ENCODE measurements around the gene GDPD4.

The GDPD4 gene

GRCh38 chr11:77201370-77201769 lies 100.1 kb downstream of the GDPD4 start:
- Histone ChIP-seq H3K9me3 (ENCODE audit: control insufficient read depth, insufficient read depth, low read depth, low read length) (no peaks in the 10 kb centered on the region), H3K4me1 (ENCODE audit: control insufficient read depth, insufficient read depth, low read length) (no peaks in the 10 kb centered on the region), H3K4me3 (ENCODE audit: low read depth, low read length) (no peak overlapping the region), H3K36me3 (ENCODE audit: control insufficient read depth in 2 of 2, insufficient read depth in 1 of 2, low read length in 2 of 2) (no peaks in the 10 kb centered on the region), H3K27ac (ENCODE audit: extremely low read depth, low read depth, low read length) (no peak overlapping the region)
- ChIA-PET CTCF (interaction anchor here (1.3 kb wide), 1 partner anchor 9 kb away, joined by 3 read pairs; no protein-coding TSS in a partner anchor), POLR2A (no interaction called here)
- TF ChIP-seq ZNF211 (tag by site-specific recombination; IDR thresholded peaks at IDR 0.05; ENCODE audit: low read depth) (no peak), REPIN1 (tag by site-specific recombination; IDR thresholded peaks at IDR 0.05; ENCODE audit: low read depth) (no peak), SETDB1 (IDR thresholded peaks at IDR 0.05; ENCODE audit: insufficient read length, low read length) (no peak), KLF7 (tag by site-specific recombination; IDR thresholded peaks at IDR 0.05; ENCODE audit: borderline replicate concordance) (no peak), ZNF404 (tag by site-specific recombination; IDR thresholded peaks at IDR 0.05) (no peak), HOXC10 (CRISPR knock-in tag; IDR thresholded peaks at IDR 0.05) (no peak), ZNF140 (tag by site-specific recombination; IDR thresholded peaks at IDR 0.05) (no peak), ZFHX2 (tag by site-specific recombination; conservative IDR thresholded peaks at IDR 0.05) (no peak)
- TF ChIP-seq, protein P1, sequence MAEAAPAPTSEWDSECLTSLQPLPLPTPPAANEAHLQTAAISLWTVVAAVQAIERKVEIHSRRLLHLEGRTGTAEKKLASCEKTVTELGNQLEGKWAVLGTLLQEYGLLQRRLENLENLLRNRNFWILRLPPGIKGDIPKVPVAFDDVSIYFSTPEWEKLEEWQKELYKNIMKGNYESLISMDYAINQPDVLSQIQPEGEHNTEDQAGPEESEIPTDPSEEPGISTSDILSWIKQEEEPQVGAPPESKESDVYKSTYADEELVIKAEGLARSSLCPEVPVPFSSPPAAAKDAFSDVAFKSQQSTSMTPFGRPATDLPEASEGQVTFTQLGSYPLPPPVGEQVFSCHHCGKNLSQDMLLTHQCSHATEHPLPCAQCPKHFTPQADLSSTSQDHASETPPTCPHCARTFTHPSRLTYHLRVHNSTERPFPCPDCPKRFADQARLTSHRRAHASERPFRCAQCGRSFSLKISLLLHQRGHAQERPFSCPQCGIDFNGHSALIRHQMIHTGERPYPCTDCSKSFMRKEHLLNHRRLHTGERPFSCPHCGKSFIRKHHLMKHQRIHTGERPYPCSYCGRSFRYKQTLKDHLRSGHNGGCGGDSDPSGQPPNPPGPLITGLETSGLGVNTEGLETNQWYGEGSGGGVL (tag by site-specific recombination; IDR thresholded peaks at IDR 0.05), result no peak
- TF ChIP-seq, protein P2, sequence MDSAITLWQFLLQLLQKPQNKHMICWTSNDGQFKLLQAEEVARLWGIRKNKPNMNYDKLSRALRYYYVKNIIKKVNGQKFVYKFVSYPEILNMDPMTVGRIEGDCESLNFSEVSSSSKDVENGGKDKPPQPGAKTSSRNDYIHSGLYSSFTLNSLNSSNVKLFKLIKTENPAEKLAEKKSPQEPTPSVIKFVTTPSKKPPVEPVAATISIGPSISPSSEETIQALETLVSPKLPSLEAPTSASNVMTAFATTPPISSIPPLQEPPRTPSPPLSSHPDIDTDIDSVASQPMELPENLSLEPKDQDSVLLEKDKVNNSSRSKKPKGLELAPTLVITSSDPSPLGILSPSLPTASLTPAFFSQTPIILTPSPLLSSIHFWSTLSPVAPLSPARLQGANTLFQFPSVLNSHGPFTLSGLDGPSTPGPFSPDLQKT (IDR thresholded peaks at IDR 0.05; ENCODE audit: borderline replicate concordance, low read depth, low read length), result no peak
- TF ChIP-seq, protein P3, sequence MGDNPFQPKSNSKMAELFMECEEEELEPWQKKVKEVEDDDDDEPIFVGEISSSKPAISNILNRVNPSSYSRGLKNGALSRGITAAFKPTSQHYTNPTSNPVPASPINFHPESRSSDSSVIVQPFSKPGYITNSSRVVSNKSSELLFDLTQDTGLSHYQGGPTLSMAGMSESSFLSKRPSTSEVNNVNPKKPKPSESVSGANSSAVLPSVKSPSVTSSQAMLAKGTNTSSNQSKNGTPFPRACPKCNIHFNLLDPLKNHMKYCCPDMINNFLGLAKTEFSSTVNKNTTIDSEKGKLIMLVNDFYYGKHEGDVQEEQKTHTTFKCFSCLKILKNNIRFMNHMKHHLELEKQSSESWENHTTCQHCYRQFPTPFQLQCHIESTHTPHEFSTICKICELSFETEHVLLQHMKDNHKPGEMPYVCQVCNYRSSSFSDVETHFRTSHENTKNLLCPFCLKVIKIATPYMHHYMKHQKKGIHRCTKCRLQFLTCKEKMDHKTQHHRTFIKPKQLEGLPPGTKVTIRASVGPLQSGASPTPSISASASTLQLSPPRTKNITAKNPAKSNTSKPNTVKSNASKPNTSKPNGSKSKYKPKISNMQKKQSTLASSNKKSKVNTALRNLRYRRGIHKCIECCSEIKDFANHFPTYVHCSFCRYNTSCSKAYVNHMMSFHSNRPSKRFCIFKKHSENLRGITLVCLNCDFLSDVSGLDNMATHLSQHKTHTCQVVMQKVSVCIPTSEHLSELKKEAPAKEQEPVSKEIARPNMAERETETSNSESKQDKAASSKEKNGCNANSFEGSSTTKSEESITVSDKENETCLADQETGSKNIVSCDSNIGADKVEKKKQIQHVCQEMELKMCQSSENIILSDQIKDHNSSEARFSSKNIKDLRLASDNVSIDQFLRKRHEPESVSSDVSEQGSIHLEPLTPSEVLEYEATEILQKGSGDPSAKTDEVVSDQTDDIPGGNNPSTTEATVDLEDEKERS (tag by site-specific recombination; IDR thresholded peaks at IDR 0.05), result no peak
- TF ChIP-seq, protein P4, sequence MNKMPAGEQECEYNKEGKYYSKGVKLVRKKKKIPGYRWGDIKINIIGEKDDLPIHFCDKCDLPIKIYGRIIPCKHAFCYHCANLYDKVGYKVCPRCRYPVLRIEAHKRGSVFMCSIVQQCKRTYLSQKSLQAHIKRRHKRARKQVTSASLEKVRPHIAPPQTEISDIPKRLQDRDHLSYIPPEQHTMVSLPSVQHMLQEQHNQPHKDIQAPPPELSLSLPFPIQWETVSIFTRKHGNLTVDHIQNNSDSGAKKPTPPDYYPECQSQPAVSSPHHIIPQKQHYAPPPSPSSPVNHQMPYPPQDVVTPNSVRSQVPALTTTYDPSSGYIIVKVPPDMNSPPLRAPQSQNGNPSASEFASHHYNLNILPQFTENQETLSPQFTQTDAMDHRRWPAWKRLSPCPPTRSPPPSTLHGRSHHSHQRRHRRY (tag by site-specific recombination; IDR thresholded peaks at IDR 0.05), result no peak

DNA sequence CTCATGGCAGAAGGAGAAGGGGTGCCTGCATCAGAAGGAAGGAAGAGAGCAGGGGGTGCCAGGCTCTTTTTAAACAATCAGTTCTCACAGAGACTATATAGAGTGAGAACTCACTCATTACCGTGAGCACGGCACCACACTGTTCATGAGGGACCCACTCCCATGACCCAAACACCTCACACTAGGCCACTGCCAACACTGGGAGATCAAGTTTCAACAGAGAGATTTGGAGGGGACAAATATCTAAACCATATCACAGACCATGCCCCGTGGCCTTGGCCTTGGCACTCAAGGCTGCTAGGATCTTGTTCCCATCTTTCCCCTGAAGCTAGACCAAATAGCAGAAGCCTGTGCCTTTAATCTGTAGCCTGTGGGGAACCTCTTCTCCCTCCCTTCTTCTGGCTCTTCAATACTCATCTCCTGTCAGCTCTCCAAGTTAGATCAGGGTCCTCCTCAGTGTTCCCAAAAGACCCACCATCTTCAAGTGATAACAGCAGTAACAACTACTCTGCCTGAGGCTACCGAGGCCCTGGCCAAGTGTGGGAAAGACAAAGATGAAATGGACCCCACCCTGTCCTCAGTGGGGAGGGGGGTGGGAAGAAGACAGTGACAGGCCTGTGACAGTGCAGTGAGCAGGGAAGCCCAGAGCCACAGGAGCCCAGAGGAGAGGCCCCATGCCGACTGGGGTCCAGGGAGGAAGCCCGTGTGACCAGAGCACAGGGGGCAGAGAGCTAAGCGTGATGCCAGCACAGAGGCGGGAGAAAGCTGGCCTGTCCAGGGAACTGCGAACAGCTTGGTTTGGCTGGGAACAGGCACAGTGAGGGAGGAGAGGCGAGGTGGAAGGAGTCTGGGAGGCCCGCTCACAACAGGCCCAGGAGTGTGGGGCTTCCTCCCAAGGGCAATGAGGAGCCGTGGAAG lies 100.9 kb downstream of the GDPD4 start:
- no peak overlapping the region for H3K4me3 ChIP-seq (ENCODE audit: low read depth, low read length)
- H3K27ac ChIP-seq (ENCODE audit: extremely low read depth, low read depth, low read length), result no peak overlapping the region
- no peaks in the 10 kb centered on the region for H3K36me3 ChIP-seq (ENCODE audit: control insufficient read depth in 2 of 2, insufficient read depth in 1 of 2, low read length in 2 of 2)
- POLR2A ChIA-PET, result no interaction called here
- no peaks in the 10 kb centered on the region for H3K9me3 ChIP-seq (ENCODE audit: control insufficient read depth, insufficient read depth, low read depth, low read length)
- CTCF ChIA-PET, result interaction anchor here (0.6 to 1.3 kb wide), 5 partner anchors 8 to 379 kb away, joined by 3 to 5 read pairs (median 4); no protein-coding TSS in a partner anchor
- no peaks in the 10 kb centered on the region for H3K4me1 ChIP-seq (ENCODE audit: control insufficient read depth, insufficient read depth, low read length)
- no peak for TF ChIP-seq ZNF140 (tag by site-specific recombination; IDR thresholded peaks at IDR 0.05)
- TF ChIP-seq ZNF19 (tag by site-specific recombination; IDR thresholded peaks at IDR 0.05; ENCODE audit: low read depth), result no peak
- no peak for TF ChIP-seq BCL11A (tag by site-specific recombination; IDR thresholded peaks at IDR 0.05; ENCODE audit: low read depth)
- TF ChIP-seq ZNF2 (tag by site-specific recombination; IDR thresholded peaks at IDR 0.05), result no peak
- TF ChIP-seq ZNF626 (tag by site-specific recombination; IDR thresholded peaks at IDR 0.05), result no peak
- TF ChIP-seq, protein P5, sequence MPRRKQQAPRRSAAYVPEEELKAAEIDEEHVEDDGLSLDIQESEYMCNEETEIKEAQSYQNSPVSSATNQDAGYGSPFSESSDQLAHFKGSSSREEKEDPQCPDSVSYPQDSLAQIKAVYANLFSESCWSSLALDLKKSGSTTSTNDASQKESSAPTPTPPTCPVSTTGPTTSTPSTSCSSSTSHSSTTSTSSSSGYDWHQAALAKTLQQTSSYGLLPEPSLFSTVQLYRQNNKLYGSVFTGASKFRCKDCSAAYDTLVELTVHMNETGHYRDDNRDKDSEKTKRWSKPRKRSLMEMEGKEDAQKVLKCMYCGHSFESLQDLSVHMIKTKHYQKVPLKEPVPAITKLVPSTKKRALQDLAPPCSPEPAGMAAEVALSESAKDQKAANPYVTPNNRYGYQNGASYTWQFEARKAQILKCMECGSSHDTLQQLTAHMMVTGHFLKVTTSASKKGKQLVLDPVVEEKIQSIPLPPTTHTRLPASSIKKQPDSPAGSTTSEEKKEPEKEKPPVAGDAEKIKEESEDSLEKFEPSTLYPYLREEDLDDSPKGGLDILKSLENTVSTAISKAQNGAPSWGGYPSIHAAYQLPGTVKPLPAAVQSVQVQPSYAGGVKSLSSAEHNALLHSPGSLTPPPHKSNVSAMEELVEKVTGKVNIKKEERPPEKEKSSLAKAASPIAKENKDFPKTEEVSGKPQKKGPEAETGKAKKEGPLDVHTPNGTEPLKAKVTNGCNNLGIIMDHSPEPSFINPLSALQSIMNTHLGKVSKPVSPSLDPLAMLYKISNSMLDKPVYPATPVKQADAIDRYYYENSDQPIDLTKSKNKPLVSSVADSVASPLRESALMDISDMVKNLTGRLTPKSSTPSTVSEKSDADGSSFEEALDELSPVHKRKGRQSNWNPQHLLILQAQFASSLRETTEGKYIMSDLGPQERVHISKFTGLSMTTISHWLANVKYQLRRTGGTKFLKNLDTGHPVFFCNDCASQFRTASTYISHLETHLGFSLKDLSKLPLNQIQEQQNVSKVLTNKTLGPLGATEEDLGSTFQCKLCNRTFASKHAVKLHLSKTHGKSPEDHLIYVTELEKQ (tag by site-specific recombination; IDR thresholded peaks at IDR 0.05; ENCODE audit: borderline replicate concordance), result no peak
- TF ChIP-seq REPIN1 (tag by site-specific recombination; IDR thresholded peaks at IDR 0.05; ENCODE audit: low read depth), result no peak
- TF ChIP-seq, protein P6, sequence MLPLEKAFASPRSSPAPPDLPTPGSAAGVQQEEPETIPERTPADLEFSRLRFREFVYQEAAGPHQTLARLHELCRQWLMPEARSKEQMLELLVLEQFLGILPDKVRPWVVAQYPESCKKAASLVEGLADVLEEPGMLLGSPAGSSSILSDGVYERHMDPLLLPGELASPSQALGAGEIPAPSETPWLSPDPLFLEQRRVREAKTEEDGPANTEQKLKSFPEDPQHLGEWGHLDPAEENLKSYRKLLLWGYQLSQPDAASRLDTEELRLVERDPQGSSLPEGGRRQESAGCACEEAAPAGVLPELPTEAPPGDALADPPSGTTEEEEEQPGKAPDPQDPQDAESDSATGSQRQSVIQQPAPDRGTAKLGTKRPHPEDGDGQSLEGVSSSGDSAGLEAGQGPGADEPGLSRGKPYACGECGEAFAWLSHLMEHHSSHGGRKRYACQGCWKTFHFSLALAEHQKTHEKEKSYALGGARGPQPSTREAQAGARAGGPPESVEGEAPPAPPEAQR (tag by site-specific recombination; IDR thresholded peaks at IDR 0.05), result no peak
- TF ChIP-seq ZNF510 (tag by site-specific recombination; IDR thresholded peaks at IDR 0.05; ENCODE audit: insufficient replicate concordance), result no peak

Measured in HEK293 (cell line).